ENCODE results near the gene C14orf119. TPM values are rescaled to one million over a fixed set of nuclear protein-coding genes. Genes with fewer than 3 reads are reported as not detected.

Gene C14orf119
- total RNA-seq, 1 experiment from 2014 or later: 81.3 TPM

DNA sequence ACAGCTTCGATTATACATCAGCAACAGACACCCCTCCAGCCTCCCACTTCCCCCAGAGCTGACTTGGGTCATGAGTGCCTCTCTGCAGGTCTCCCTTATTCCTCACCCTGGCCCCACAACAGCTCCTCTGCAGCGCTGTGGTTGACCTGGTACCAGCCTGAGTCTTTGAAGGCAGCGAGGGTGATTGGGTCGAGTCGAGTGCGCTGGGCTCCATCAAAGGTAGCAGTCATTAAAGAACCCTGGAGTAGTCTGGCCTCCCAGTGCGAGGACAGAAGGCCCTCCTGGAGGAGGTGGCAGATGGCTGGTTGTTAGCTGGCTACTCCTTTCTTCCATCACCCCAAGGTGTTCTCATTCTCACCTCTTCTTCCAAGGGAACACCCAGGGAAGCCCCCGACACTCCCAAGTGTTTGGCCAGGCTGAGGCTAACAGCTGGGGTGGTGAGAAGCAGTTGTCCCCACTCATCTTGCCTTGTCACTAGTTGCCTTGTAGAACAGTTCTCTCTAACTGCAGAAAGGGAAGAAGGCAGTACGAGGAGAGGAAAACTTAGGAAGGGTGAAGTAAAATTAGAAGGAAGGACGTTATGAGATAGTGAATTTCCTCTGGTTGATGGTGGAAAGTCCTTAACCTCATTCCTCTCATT, 6.8 kb downstream of the C14orf119 start (continued):
- TF ChIP-seq PRDM15 (CRISPR knock-in tag; IDR thresholded peaks at IDR 0.05): no peak

DNA sequence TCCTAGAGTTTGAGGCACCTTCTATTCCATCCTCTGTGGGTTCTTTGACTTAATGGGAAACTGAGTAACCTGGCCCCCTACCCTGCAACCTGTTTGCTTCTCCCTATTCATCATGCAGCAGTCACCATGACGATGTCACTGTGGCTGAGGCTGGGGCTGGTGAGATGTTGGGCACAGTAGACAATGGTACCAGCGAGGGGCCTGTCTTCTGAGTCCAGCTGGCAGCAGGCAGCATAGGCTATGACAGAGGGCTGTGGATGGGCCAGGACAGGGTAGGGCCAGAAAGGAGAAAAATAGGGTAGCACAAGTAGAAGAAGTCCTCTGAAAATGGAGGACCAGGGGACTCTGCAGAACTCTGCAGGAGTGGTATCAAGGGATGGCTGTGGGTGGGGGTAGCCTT, 7.5 kb downstream of the C14orf119 start:
- peaks cover 15% of the 10 kb centered on the region for H3K27me3 Mint-ChIP-seq (ENCODE audit: low read depth)
- no peak overlapping the region for H3K27ac Mint-ChIP-seq
- peaks cover 15% of the 10 kb centered on the region for H3K36me3 Mint-ChIP-seq
- H3K4me3 Mint-ChIP-seq: no peak overlapping the region
- no peaks in the 10 kb centered on the region for H3K9me3 Mint-ChIP-seq
- no peak for ATAC-seq
- ChIA-PET CTCF (interaction anchor here (1.6 to 6.9 kb wide), 2 partner anchors 18 to 26 kb away, joined by 3 to 43 read pairs; no protein-coding TSS in a partner anchor), POLR2A (no interaction called here)
- DNase-seq (ENCODE audit: low spot score): no peak
- H3K4me1 Mint-ChIP-seq: peaks cover 52% of the 10 kb centered on the region
- TF ChIP-seq ELF4 (CRISPR knock-in tag; IDR thresholded peaks at IDR 0.05; ENCODE audit: low read depth) (no peak), KAT7 (CRISPR knock-in tag; IDR thresholded peaks at IDR 0.05; ENCODE audit: borderline replicate concordance) (no peak), ZBTB43 (CRISPR knock-in tag; IDR thresholded peaks at IDR 0.05) (no peak), E2F4 (CRISPR knock-in tag; IDR thresholded peaks at IDR 0.05; ENCODE audit: borderline replicate concordance, low read depth) (no peak), NFATC4 (CRISPR knock-in tag; IDR thresholded peaks at IDR 0.05) (no peak), SMAD4 (CRISPR knock-in tag; IDR thresholded peaks at IDR 0.05) (no peak), IRF2 (CRISPR knock-in tag; IDR thresholded peaks at IDR 0.05; ENCODE audit: borderline replicate concordance, low read depth) (no peak), ATF1 (CRISPR knock-in tag; IDR thresholded peaks at IDR 0.05) (no peak), SP1 (CRISPR knock-in tag; conservative IDR thresholded peaks at IDR 0.05) (no peak)

- TF ChIP-seq JAZF1 (CRISPR knock-in tag; IDR thresholded peaks at IDR 0.05): no peak
- TF ChIP-seq FOXJ3 (CRISPR knock-in tag; IDR thresholded peaks at IDR 0.05; ENCODE audit: borderline replicate concordance): no peak
- H3K9me3 Mint-ChIP-seq: no peaks in the 10 kb centered on the region
- POLR2A ChIA-PET: no interaction called here
- no peak overlapping the region for H3K27ac Mint-ChIP-seq
- CTCF ChIA-PET: interaction anchor here (0.8 to 6.9 kb wide), 3 partner anchors 9 to 35 kb away, joined by 3 to 43 read pairs (median 7); partner anchors contain the start of gene ACIN1
- H3K4me3 Mint-ChIP-seq: no peak overlapping the region
- DNase-seq (ENCODE audit: low spot score): no peak
- peaks cover 7% of the 10 kb centered on the region; the same call in 1 of the 2 replicates for H3K36me3 Mint-ChIP-seq
- H3K27me3 Mint-ChIP-seq (ENCODE audit: low read depth): peaks cover 15% of the 10 kb centered on the region
- H3K4me1 Mint-ChIP-seq: peaks cover 52% of the 10 kb centered on the region
- no peak for ATAC-seq
These were observed 8.3 kb downstream of the C14orf119 start for GRCh38 chr14:23103581-23103980.

DNA sequence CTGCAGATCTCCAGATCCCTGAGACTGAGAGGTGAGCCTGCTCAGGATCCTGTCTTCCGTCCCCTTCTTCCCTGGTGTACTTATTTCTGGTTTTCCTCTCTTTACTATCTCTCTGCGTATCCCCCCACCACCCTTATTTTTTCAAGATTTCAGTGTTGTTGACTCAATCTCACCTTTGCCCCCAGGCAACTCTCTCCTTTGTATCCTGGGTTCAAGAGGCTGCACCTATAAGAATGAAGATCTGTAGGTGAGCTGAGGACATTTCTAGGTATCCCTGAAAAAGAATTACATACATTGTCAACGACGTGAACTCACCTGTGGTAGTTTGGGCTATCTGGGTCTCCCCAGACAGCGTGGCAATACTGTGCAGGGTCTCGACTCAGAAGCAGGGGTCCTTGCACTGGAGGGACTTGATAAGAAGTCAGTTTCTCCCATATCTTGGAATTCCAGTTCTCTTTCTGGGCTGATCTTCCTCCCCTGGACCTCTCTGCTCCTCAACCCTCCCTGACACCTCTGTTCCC, 8.8 kb downstream of the C14orf119 start:
- ATAC-seq (no peak), DNase-seq (ENCODE audit: low spot score) (no peak)
- CTCF ChIA-PET: interaction anchor here (0.8 to 6.9 kb wide), 5 partner anchors 9 to 35 kb away, joined by 3 to 43 read pairs (median 4); partner anchors contain the start of genes ACIN1 and C14orf119

More for the DNA sequence above, 8.8 kb downstream of the C14orf119 start:
- TF ChIP-seq, protein P1, sequence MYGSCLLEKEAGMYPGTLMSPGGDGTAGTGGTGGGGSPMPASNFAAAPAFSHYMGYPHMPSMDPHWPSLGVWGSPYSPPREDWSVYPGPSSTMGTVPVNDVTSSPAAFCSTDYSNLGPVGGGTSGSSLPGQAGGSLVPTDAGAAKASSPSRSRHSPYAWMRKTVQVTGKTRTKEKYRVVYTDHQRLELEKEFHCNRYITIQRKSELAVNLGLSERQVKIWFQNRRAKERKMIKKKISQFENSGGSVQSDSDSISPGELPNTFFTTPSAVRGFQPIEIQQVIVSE (CRISPR knock-in tag; IDR thresholded peaks at IDR 0.05; ENCODE audit: borderline replicate concordance): no peak
- TF ChIP-seq, protein P2, sequence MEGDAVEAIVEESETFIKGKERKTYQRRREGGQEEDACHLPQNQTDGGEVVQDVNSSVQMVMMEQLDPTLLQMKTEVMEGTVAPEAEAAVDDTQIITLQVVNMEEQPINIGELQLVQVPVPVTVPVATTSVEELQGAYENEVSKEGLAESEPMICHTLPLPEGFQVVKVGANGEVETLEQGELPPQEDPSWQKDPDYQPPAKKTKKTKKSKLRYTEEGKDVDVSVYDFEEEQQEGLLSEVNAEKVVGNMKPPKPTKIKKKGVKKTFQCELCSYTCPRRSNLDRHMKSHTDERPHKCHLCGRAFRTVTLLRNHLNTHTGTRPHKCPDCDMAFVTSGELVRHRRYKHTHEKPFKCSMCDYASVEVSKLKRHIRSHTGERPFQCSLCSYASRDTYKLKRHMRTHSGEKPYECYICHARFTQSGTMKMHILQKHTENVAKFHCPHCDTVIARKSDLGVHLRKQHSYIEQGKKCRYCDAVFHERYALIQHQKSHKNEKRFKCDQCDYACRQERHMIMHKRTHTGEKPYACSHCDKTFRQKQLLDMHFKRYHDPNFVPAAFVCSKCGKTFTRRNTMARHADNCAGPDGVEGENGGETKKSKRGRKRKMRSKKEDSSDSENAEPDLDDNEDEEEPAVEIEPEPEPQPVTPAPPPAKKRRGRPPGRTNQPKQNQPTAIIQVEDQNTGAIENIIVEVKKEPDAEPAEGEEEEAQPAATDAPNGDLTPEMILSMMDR (IDR thresholded peaks at IDR 0.05): no peak
- TF ChIP-seq NFATC4 (CRISPR knock-in tag; IDR thresholded peaks at IDR 0.05) (no peak), STAT6 (CRISPR knock-in tag; conservative IDR thresholded peaks at IDR 0.05; ENCODE audit: low read depth) (no peak)
- Mint-ChIP-seq H3K27me3 (ENCODE audit: low read depth) (peaks cover 17% of the 10 kb centered on the region), H3K9me3 (no peaks in the 10 kb centered on the region), H3K4me1 (peaks cover 51% of the 10 kb centered on the region), H3K4me3 (no peak overlapping the region), H3K36me3 (peaks cover 5% of the 10 kb centered on the region), H3K27ac (no peak overlapping the region; the same call in 1 of the 2 replicates)
- POLR2A ChIA-PET: interaction anchor here (1.1 kb wide), 1 partner anchor 10 kb away, joined by 3 read pairs; no protein-coding TSS in a partner anchor

Data from WTC11 (cell line).